Measurements from ENCODE around the gene NR3C2.

Gene NR3C2

DNA sequence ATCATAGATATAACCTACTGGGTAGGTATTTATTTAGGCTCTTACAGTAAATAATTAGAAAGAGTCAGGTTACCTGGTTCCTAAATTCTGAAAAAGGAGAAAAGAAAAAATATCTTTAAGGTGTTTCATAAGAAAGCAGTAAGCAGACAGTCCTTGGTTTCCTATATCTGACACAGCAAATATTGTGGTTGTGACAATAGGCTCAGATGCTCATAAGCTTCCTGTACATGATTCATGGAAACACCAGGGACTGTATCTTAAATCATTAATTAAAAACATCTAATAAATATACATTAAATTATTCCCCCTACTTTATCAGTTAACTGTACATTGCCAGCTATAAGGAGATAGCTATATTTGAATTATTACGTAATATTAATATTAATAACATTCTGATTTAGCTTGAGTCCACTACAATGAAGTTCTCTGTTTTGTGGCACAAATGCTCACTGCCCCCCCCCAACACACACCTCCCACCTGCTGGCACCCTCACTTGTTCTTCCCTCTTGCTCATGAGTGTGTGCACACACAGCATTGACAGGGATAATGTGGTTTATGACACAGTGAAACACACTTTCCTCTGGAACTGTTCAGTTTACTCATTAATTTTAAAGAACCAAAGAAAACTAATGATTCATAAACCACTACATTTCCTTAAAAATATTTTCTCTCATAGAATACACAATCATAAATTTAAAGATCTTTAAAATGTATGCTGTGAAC is 187.4 kb downstream of the NR3C2 start:
- no peak for DNase-seq

DNA sequence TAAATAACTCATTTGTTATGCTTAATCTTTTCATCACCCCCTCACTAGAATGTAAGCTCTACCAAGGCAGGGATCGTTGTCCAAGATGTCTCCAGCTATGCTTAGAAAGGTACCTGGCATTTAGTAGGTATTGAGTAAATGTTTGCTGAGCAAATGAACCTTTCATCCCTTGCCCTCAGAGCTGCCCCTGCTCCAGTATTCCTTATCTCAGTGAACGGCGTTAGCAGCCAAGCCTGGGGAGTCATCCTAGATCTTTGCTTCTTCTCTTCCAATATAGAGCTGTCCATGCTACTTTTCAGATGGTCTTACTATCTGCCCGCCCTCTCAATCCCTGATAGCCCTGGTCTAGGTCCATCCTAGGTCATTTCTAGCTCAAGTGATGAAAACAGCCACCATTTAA is 188.4 kb downstream of the NR3C2 start:
- DNase-seq, result no peak

GRCh38 chr4:148248824-148249223 is 193.4 kb downstream of the NR3C2 start:
- DNase-seq, result no peak

GRCh38 chr4:148245015-148245414 is 197.2 kb downstream of the NR3C2 start:
- no peak for DNase-seq

- DNase-seq, result no peak
Observed at GRCh38 chr4:148243837-148244236, 198.4 kb downstream of the NR3C2 start.

DNA sequence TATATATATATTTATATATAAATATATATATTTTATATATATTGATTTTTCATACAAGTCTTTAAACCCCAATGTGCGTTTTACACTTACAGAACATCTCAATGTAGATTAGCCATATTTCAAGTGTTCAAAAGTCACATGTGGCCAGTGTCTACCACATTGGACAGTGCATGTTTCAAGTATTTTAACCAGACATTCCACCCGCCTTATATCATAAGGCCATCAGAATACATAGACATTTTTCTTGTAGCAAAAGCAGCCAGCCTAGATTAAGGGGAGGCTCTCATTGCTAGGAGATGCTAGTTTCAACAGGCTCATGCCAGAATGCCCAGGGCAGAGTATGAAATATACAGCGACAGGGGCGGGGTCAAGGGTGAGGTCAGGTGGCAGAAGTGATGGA is 202.0 kb downstream of the NR3C2 start:
- DNase-seq, result no peak

GRCh38 chr4:148239494-148239985 is 202.7 kb downstream of the NR3C2 start:
- DNase-seq, result no peak

DNA sequence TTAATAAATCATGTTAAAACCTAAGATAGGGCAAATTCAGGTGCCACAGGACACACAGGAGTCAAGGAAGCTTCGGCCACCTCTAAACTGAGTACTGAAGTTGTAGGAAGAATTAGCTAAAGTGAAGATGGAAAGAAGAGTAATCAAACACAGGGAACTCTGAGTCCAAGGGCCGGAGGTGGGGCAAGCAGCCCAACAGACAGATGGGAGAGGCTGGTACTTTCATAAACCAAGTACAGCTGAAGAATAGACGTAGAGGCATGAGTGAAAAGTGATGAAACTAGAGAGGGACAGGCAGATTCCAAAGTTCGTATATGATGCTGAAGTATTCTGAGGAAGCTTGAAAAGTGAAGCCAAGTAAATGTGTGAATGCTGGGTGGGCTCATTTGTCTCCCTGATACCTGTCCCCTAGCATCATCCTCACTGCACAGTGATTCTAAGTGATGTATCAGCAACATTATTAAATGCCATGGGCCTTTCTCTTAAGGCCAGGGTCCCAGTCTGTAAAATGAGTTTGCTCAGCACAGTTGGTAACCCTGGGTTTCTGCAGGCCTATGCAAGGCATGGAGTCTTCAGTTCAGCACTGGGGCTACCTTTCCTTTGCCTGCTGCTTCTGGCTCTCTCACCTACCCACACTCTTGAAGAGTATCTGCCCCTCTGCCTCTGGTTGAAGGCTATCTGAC is 203.3 kb downstream of the NR3C2 start:
- DNase-seq, result no peak

- DNase-seq, result no peak
Observed at GRCh38 chr4:148238086-148238485, 204.1 kb downstream of the NR3C2 start.

GRCh38 chr4:148235809-148236208 is 206.4 kb downstream of the NR3C2 start:
- no peak for DNase-seq

DNA sequence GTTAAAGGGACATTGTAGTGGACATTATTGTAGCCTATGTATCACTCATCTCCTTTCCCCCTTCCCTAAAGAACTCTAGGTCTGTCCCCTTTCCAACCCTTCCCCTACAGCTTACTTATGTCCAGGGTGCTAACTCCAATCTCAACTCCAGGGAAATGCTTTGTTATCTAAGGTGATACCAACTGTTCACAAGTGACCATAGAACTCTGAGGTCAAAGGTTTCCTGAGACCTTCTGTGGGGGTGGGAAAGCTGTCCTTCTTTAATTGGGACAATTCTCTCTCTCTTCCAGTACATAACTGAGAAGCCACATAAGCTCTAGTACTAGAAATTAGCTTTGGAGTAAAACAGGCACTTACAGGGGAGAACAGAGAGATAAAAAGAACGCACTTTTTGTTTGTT is 212.4 kb downstream of the NR3C2 start:
- DNase-seq, result no peak

DNA sequence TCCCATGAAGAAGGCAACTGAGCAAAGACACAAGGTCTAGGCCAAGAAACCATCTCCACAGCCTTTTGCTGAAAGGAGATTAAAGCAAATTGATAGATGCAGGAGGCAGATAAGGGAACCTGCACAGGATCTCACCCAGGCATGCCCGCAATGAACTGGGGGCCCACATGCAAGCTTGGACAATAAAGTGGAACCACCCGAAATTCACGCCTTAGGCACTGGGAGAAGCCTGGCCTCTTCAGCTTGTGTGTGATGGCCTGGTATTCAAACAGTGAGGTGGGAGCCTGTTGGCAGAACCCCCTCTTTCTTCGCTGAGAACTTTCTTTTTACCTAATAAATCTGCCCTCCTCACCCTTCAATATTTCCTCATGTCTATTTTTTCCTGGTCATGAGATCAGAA is 213.2 kb downstream of the NR3C2 start:
- DNase-seq, result no peak

DNA sequence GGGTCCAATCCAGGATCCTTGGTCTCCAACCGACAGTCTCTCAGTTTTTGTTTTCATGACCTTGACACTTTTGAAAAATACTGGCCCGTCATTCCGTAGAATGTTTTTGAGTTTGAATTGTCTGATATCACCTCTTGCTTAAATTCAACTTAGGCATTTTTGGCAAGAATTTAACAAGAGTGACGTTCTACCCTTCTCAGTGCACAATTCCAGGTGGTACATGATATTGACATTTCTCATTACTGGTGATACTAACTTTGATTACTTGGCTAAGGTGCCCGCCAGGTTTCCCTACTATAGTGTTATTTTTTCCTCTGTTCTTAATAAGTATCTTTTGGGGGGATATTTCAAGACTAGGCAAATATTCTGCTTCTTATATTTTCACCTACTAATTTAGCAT is 215.1 kb downstream of the NR3C2 start:
- no peak for DNase-seq

- no peak for DNase-seq
Observed at GRCh38 chr4:148226341-148226740, 215.9 kb downstream of the NR3C2 start.

- DNase-seq, result no peak
Observed at GRCh38 chr4:148225639-148226038, 216.6 kb downstream of the NR3C2 start.

GRCh38 chr4:148224476-148224875 is 217.7 kb downstream of the NR3C2 start:
- no peak for DNase-seq

GRCh38 chr4:148222991-148223660 is 219.1 kb downstream of the NR3C2 start:
- no peak for DNase-seq

GRCh38 chr4:148216866-148217814 is 225.1 kb downstream of the NR3C2 start:
- no peak for DNase-seq

GRCh38 chr4:148216321-148216720 is 225.9 kb downstream of the NR3C2 start:
- no peak for DNase-seq

DNA sequence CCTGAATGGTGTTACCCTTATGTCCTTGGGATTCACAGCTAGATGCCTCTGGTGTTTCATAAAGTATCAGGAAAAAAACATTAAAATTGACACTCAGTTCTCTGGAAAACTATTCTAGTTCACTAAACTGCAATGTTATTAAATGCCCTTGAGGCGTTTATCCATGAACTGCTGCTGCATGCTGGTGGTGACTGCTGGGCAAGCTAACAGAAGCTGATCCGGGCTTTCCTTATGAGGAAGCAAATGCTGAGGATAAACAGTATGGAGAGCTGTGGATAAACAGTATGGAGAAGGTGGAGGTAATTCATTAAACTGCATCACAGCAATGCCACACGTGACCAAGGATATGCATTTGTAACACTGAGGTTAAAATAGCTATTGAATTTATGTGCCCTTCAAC is 227.0 kb downstream of the NR3C2 start:
- no peak for DNase-seq

DNA sequence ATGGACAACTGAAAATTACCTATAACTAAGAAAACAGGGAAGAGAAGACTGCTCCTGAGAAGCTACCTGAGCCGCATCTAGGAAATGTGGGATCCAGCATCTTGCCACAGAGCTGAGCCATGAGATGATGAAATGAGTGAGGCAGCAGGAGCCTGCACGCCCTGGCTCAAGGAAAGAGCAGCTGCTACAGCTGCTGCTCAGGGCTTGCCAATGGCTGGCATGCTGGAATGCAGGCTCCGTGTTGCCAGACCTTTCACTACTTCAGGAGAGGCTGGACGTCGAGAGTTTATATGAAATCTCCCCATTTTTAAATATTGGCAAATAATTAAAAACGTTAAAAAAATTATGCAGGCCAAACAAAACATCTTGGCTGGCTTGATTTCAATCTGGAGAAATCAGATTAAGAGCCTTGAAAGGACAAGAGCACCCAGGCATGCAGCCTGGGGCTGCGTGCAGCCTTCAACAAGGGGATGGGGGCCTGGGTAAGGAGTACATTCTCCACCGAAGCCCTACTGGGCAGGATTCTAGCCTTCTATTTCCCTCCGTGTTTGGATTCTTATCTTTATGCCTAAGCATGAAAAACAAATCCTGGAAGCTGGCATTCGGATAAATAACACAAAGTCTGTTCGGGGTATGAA is 227.6 kb downstream of the NR3C2 start:
- DNase-seq, result no peak

GRCh38 chr4:148211533-148211932 is 230.7 kb downstream of the NR3C2 start:
- no peak for DNase-seq
